Thyroid gland (tissue), 4 donors: ENCODE data around the gene PHEX. TPM values are rescaled to one million over a fixed set of nuclear protein-coding genes. Genes with fewer than 3 reads are reported as not detected.
A peak's percentile ranks its signal among the peaks of the same experiment; 100 is the strongest.

Source experiments
- DNase-seq, 2 donors: peaks; one replicate each; pipeline ENCODE4 v3.0.0-alpha.2; 2019
- H3K27ac ChIP-seq, 3 donors: fragments of 200-600 bp; sonication (generic); 1 replicate in 2 of 3; 2 replicates in 1 of 3; pipeline ENCODE4 v1.5.1; 2016 to 2019; ENCODE audit warnings: mild to moderate bottlenecking in 1 of 3, moderate library complexity in 1 of 3
- H3K27me3 ChIP-seq: fragments of 200-600 bp; sonication (generic); one replicate; pipeline ENCODE4 v1.5.1; 2019
- H3K36me3 ChIP-seq, 2 donors: fragments of 200-600 bp; sonication (generic); one replicate each; pipeline ENCODE4 v1.5.1; 2016 to 2019
- H3K4me1 ChIP-seq, 2 donors: fragments of 200-600 bp; sonication (generic); one replicate each; pipeline ENCODE4 v1.5.1; 2017 to 2019
- H3K4me3 ChIP-seq, 3 donors: fragments of 200-600 bp; sonication (generic); replicated peaks in 1 of 3; 1 replicate in 2 of 3; 2 replicates in 1 of 3; pipeline ENCODE4 v1.5.1; 2016; ENCODE audit warnings: mild to moderate bottlenecking in 1 of 3
- H3K9me3 ChIP-seq: fragments of 200-600 bp; sonication (generic); one replicate; pipeline ENCODE4 v1.5.1; 2017
- CTCF ChIP-seq, 6 experiments: fragments of 200-600 bp in 3 of 6; fragments of 450-650 bp in 3 of 6; sonication (generic) in 3 of 6; IDR thresholded peaks; one replicate each; pipeline ENCODE4 v1.5.1; 2016 to 2019; ENCODE audit warnings: antibody characterized with exemption in 6 of 6, mild to moderate bottlenecking in 2 of 6, inconsistent platforms in 1 of 6, moderate library complexity in 1 of 6
- POLR2A ChIP-seq, 2 donors: fragments of 450-650 bp; IDR thresholded peaks; one replicate each; pipeline ENCODE4 v1.6.1; 2017; ENCODE audit warnings: antibody characterized with exemption in 2 of 2, mild to moderate bottlenecking in 2 of 2, moderate library complexity in 1 of 2
- WGBS, 2 donors: methylation state at CpG; one replicate each; pipeline ENCODE4 v1.1.5; 2017; 5-methylcytosine and 5-hydroxymethylcytosine counted together
- intact Hi-C: fragments of 100-400 bp; cut with DNase I; formaldehyde crosslinking; loops from one replicate; pipeline ENCODE4 v1.15.1; 2023
- total RNA-seq, 4 donors: library from RNA; depleted of rRNA; stranded (reverse); fragments of >200 nt; gene quantifications; one replicate each; pipeline ENCODE4 v1.2.3, GENCODE V29; 2016

PHEX gene
- total RNA-seq, 4 donors from 2014 or later: 1.5 to 12.4 (median 5.2) TPM

- no peak overlapping the region for H3K4me3 ChIP-seq
- DNase-seq: peak; percentile 9 to 12
- H3K4me1 ChIP-seq: peaks cover 4 to 14% of the 10 kb centered on the region in 2 donors
- H3K9me3 ChIP-seq: no peaks in the 10 kb centered on the region
- no peaks in the 10 kb centered on the region for H3K36me3 ChIP-seq
- intact Hi-C loops: no loop called here
- TF ChIP-seq POLR2A (IDR thresholded peaks at IDR 0.05) (no peak), CTCF (IDR thresholded peaks at IDR 0.05) (peak; percentile 23 to 65 (median 53))
- H3K27ac ChIP-seq: peak overlapping the region; percentile 39 to 59 (median 47)
- WGBS, 2 donors: 15 to 18% methylated on average over 10 to 11 of the region's 11 CpGs
- H3K27me3 ChIP-seq: no peaks in the 10 kb centered on the region
Measured at GRCh38 chrX:22135994-22136684, 104.0 kb downstream of the PHEX start.

GRCh38 chrX:22136711-22137110 lies 104.6 kb downstream of the PHEX start:
- Histone ChIP-seq H3K36me3 (no peaks in the 10 kb centered on the region), H3K27me3 (no peaks in the 10 kb centered on the region), H3K4me1 (peaks cover 4 to 14% of the 10 kb centered on the region in 2 donors), H3K4me3 (no peak overlapping the region), H3K9me3 (no peaks in the 10 kb centered on the region), H3K27ac (peak overlapping the region in 2 of 3 donors; percentile 39 to 47)
- no peak for DNase-seq
- TF ChIP-seq POLR2A (IDR thresholded peaks at IDR 0.05) (no peak), CTCF (IDR thresholded peaks at IDR 0.05) (no peak)
- intact Hi-C loops: no loop called here
- 67 to 73% methylated on average over 5 of the region's 5 CpGs for WGBS, 2 donors

- peaks cover 4 to 14% of the 10 kb centered on the region in 2 donors for H3K4me1 ChIP-seq
- no peak overlapping the region for H3K27ac ChIP-seq
- intact Hi-C loops: no loop called here
- no peaks in the 10 kb centered on the region for H3K9me3 ChIP-seq
- WGBS, 2 donors: 56 to 75% methylated on average over 1 of the region's 1 CpG
- no peak overlapping the region for H3K4me3 ChIP-seq
- DNase-seq: no peak
- TF ChIP-seq CTCF (IDR thresholded peaks at IDR 0.05): no peak
- TF ChIP-seq POLR2A (IDR thresholded peaks at IDR 0.05): no peak
- no peaks in the 10 kb centered on the region for H3K27me3 ChIP-seq
- H3K36me3 ChIP-seq: no peaks in the 10 kb centered on the region
Measured at GRCh38 chrX:22139822-22140221, 107.7 kb downstream of the PHEX start.

- Histone ChIP-seq H3K27me3 (no peaks in the 10 kb centered on the region), H3K4me1 (peaks cover 4 to 13% of the 10 kb centered on the region in 2 donors), H3K9me3 (no peaks in the 10 kb centered on the region), H3K36me3 (no peaks in the 10 kb centered on the region), H3K4me3 (no peak overlapping the region), H3K27ac (no peak overlapping the region)
- WGBS, 2 donors: 93 to 95% methylated on average over 3 to 4 of the region's 4 CpGs
- intact Hi-C loops: no loop called here
- no peak for DNase-seq
- no peak for TF ChIP-seq POLR2A (IDR thresholded peaks at IDR 0.05)
- TF ChIP-seq CTCF (IDR thresholded peaks at IDR 0.05): no peak
Measured at GRCh38 chrX:22141047-22141730, 109.1 kb downstream of the PHEX start.

- intact Hi-C loops: no loop called here
- 71 to 80% methylated on average over 1 of the region's 1 CpG for WGBS, 2 donors
Measured at GRCh38 chrX:22147214-22147613, 115.1 kb downstream of the PHEX start.

More at GRCh38 chrX:22147214-22147613, 115.1 kb downstream of the PHEX start:
- no peak overlapping the region for H3K4me3 ChIP-seq
- no peak overlapping the region for H3K27ac ChIP-seq
- no peaks in the 10 kb centered on the region for H3K27me3 ChIP-seq
- no peaks in the 10 kb centered on the region for H3K9me3 ChIP-seq
- no peak for DNase-seq
- no peaks in the 10 kb centered on the region for H3K4me1 ChIP-seq
- TF ChIP-seq CTCF (IDR thresholded peaks at IDR 0.05) (no peak), POLR2A (IDR thresholded peaks at IDR 0.05) (no peak)
- no peaks in the 10 kb centered on the region for H3K36me3 ChIP-seq
